GM12875 (cell line): ENCODE measurements around the gene NIT2.

Experiments
- H3K4me3 ChIP-seq: one replicate; pipeline ENCODE4 v1.5.1; 2011; ENCODE audit warnings: low read depth, low read length, control low read depth
- TF ChIP-seq, protein P1 (sequence below): IDR thresholded peaks from 2 replicates; pipeline ENCODE4 v1.5.1; 2011; ENCODE audit warnings: low read depth, mild to moderate bottlenecking, control low read depth, inconsistent platforms, low read length, moderate library complexity, borderline replicate concordance; ENCODE audit not compliant: insufficient read depth

NIT2 gene

DNA sequence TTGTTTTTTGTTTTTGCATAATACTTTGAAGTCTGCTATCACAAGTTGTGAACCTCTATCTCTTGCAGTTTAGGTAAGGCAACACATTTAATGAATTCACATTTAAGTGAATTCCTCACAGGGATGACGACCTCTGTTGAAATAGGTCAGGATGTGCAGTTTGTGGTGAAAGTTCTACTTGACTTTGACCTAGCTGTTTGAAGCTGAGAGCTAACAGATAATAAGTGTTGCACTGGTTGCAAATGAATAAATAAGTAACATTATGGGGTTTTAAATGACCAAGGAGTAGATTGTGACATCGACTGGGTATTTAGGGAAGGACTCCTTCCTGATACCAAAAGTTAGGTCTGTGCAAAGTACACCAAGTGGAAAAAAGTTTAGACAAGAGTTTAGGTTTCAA, 23.9 kb downstream of the NIT2 start:
- H3K4me3 ChIP-seq, result no peak overlapping the region
- TF ChIP-seq, protein P1, sequence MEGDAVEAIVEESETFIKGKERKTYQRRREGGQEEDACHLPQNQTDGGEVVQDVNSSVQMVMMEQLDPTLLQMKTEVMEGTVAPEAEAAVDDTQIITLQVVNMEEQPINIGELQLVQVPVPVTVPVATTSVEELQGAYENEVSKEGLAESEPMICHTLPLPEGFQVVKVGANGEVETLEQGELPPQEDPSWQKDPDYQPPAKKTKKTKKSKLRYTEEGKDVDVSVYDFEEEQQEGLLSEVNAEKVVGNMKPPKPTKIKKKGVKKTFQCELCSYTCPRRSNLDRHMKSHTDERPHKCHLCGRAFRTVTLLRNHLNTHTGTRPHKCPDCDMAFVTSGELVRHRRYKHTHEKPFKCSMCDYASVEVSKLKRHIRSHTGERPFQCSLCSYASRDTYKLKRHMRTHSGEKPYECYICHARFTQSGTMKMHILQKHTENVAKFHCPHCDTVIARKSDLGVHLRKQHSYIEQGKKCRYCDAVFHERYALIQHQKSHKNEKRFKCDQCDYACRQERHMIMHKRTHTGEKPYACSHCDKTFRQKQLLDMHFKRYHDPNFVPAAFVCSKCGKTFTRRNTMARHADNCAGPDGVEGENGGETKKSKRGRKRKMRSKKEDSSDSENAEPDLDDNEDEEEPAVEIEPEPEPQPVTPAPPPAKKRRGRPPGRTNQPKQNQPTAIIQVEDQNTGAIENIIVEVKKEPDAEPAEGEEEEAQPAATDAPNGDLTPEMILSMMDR, result no peak

- TF ChIP-seq, protein P1, result no peak
- H3K4me3 ChIP-seq, result no peak overlapping the region
Measured at GRCh38 chr3:100359035-100359434, 24.5 kb downstream of the NIT2 start.

GRCh38 chr3:100360757-100361496, 26.4 kb downstream of the NIT2 start:
- no peak overlapping the region for H3K4me3 ChIP-seq
- TF ChIP-seq, protein P1, result no peak

DNA sequence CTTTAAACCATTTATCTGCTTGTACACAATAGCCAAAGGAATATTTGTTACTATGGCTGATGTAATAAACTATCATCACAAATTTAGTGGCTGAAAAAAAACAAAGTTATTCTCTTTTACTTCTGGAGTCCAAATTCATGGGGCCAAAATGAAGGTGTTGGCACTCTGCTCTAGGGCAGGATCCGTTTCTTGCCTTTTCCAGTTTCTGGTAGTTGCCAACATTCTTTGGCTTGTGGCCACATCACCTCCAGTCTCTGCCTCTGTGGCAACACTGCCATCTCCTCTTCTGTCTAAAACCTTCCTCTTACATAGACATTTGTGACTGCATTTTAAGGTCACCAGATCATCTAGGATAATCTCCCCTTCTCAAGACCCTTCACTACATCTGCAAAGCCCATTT, 27.3 kb downstream of the NIT2 start:
- TF ChIP-seq, protein P1, result no peak
- no peak overlapping the region for H3K4me3 ChIP-seq

DNA sequence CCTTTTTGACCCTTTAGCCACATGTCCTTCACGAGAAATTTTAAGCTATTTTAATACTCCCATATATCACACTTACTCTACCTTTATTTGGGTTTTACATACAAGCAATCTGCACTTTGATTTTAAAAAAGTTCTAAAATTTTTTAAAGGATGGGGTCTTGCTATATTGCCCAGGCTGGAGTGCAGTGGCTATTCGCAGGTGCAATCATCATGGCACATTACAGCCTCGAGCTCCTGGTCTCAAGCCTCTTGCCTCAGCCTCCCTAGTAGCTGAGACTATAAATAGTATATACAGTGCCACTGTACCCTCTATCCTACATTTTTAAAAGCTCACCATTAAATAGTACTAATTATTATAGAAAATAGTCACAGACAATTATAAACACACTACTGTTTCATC, 29.9 kb downstream of the NIT2 start:
- TF ChIP-seq, protein P1, result no peak

GRCh38 chr3:100366424-100366823, 31.9 kb downstream of the NIT2 start:
- TF ChIP-seq, protein P1, result no peak
- H3K4me3 ChIP-seq, result no peak overlapping the region

More for the DNA sequence above, 29.9 kb downstream of the NIT2 start:
- no peak overlapping the region for H3K4me3 ChIP-seq

GRCh38 chr3:100368441-100368840, 33.9 kb downstream of the NIT2 start:
- TF ChIP-seq, protein P1, result no peak
- no peak overlapping the region for H3K4me3 ChIP-seq
